Medulla oblongata (tissue), 1 donor: ENCODE results near the gene ZNF597.

Experiments
- DNase-seq: peaks from one replicate; pipeline ENCODE4 v3.0.0-alpha.2; 2015; ENCODE audit errors: extremely low spot score

ZNF597 gene, protein sequence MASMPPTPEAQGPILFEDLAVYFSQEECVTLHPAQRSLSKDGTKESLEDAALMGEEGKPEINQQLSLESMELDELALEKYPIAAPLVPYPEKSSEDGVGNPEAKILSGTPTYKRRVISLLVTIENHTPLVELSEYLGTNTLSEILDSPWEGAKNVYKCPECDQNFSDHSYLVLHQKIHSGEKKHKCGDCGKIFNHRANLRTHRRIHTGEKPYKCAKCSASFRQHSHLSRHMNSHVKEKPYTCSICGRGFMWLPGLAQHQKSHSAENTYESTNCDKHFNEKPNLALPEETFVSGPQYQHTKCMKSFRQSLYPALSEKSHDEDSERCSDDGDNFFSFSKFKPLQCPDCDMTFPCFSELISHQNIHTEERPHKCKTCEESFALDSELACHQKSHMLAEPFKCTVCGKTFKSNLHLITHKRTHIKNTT

GRCh38 chr16:3443108-3444031, at the start of gene ZNF597, which contains the start of gene NAA60:
Gene ZNF597, minus strand, starts transcription at chr16:3443504. Its CDS starts 351 bp downstream, at chr16:3443153.
Gene NAA60, plus strand, starts transcription at chr16:3443680. Its CDS starts 32,548 bp downstream, at chr16:3476228.
- peak; percentile 94 for DNase-seq

- DNase-seq, result no peak
Measured at GRCh38 chr16:3492356-3492755, 49.1 kb upstream of the ZNF597 start.

GRCh38 chr16:3490911-3491629, 47.8 kb upstream of the ZNF597 start:
- no peak for DNase-seq

GRCh38 chr16:3488801-3489200, 45.5 kb upstream of the ZNF597 start:
- DNase-seq, result no peak

- no peak for DNase-seq
Measured at GRCh38 chr16:3487521-3488410, 44.5 kb upstream of the ZNF597 start.

GRCh38 chr16:3486506-3487215, 43.4 kb upstream of the ZNF597 start:
- no peak for DNase-seq

- no peak for DNase-seq
Measured at GRCh38 chr16:3485821-3486505, 42.7 kb upstream of the ZNF597 start.

- DNase-seq, result no peak
Measured at GRCh38 chr16:3485097-3485745, 41.9 kb upstream of the ZNF597 start.

DNA sequence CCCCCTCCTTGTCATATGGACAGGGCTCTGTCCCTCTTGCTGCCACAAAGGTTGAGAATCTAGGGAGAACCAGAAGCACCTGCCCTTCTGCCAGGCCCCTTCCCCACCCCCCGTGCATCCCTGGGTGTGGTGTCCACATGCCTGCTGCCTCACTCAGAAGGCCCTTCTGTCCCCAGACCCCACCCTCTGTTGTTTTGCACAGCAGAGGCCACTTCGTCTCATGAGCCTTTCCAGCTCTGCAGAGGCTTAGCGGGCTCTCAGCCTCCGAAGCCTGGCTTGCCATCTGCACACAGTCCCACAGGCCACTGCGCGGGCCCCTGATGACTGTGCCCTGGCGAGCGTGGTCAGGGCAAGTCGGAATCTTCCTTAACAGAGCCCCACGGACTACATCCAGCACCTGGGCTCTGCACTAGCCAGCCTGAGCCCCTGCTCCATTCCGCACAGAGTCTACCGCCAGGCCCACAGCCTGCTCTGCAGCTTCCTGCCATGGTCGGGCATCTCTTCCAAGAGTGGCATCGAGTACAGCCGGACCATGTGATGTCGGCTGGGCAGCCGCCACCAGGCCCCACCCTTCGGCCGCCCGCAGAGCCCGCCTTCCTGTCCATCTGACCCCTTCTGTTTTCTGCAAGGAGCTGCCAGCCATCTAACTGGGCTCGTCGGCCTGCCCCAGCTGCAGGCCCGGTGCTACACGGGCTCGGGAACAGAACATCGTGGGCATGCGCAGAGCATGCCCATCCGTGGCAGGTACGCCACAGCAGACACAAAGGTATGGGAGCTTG, 41.2 kb upstream of the ZNF597 start:
- DNase-seq, result peak; percentile 60

GRCh38 chr16:3482659-3483241, 39.4 kb upstream of the ZNF597 start:
- no peak for DNase-seq

DNA sequence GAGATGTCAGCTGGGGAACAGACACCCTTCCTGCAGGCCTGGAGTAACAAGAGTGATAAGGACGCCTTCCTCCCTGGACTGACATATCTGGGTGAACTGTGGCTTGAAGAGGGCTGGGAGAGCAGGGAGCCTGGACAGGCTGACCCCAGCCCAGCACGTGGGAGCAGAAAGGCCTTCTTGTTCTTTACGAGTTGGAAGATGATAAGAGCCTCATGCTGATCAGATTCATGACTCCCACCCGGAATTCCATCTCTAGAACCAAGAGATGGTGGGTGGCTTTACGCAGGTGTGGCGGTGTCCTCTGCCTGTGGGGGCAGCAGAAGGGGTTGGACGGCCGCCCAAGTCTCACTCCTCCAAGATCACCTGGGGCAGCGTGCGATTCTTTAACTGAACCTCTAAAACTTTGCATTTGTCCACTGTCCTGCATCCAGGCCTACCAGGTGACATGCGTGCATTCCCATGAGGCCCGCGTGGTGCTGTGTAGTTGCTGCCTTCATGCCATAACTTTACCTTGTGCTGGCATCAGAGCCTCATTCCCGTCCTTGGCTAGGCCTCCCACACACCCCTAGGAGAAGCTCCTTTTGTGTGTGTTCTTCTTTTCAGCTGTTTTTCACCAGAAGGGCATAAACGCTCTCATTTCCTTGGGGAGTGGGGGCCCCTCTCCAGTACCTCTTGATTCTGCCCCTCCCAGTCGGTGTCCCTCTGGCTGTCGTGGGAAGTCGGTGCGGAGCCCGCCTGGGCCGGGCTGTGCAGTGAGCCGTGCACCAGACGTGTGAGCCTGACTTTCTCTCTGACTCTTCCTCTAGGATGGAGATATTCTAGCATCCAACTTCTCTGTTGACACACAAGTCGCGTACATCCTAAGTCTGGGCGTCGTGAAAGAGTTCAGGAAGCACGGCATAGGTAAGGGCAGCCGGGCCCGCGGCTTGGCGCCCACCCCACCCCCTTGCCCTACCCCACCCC, 38.7 kb upstream of the ZNF597 start:
- DNase-seq, result no peak

GRCh38 chr16:3480901-3481695, 37.8 kb upstream of the ZNF597 start:
- DNase-seq, result no peak

- no peak for DNase-seq
Measured at GRCh38 chr16:3479654-3480216, 36.4 kb upstream of the ZNF597 start.

DNA sequence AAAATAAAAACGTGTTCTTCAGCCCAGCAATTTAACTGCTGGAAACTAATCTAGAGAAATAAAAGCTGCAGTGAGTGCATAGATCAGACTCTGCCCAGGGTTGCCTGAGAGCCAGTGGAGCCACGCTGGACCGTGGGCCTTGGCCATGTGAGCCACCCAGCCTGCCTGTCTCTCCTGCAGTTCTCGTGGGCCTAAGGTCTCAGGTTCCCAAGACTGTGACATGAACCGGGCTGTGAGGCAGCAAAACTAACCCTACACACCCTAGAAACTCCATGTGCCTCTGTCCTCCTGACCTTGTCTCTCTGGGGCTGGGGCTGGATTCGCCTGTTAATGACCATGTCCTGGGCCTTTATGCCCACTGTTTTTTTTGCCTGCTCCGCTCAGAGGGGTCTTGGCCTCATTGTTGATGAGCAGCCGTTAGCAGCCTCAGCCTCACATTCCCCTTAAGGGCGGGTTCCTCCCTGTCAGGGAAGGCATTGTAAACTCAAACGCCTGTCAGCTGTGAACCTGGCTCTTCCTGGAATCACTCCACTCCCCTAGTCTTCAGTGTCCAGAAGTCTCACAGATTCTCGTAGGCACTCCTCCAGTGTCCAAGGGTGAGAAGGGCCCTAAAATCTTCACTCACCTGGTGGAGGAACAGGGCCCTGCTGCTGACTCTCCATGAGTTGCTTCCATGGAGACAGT, 35.1 kb upstream of the ZNF597 start:
- no peak for DNase-seq

DNA sequence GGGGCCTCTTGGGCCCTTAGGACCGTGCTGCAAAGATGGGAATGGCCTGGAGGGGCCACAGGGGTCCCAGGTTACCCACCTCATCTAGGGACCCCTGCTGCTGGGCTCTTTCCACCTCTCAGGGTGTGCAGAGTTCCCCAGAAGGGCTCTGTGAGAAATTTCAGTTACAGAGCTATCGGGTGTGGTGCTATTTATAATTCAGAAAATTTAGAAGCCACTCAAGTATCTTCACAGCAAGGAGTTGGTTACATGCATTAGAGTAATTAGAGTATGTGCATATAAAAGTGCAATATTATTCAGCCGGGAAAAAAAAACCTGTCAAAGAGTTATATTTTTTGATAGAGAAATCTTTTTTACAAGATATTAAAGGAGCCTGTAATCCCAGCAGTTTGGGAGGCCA, 33.1 kb upstream of the ZNF597 start:
- DNase-seq, result no peak
